DMS153 (cell line): Measurements from ENCODE around the gene RNFT2.

Experiments
- DNase-seq: peaks from one replicate; lab custom pipeline; 2025; lab: John Stamatoyannopoulos, UW

RNFT2 gene

DNA sequence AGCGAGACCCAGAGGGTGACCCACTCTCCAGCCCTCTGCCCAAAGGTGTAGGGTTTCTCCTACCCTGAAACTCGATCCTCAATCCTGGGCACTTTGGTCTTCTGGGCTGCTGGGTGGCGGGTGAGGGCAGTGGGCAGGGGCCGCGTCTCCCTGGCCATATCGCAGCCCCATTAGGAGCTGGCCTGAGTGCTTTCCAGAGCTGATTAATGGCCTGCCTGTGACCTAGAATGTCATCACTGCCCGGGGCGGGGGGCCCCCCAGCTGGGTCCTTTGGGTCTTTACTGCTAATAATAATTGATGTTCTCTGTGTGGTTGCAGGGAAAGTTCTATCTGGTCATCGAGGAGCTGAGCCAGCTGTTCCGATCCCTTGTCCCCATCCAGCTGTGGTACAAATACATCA, 95.4 kb downstream of the RNFT2 start:
- DNase-seq = no peak

DNA sequence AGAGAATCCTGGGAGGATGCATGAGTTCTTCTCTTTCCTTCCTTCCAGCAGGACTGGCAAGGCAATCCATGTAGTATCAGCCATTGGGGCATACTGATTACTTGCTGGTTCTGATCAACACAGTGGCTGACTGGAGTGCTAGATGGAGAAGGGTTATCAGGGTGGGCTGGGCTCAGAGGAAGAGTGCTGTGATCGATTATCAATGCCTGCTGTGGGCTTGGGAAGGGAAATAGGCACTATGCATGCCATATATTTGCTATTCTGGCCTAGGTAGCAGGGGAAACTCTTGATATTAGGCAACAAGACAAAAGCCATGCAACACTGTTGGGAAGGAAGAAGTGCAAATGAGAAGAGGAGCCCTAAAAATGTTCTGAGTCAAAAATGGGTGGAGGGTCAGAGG, 97.4 kb downstream of the RNFT2 start:
- no peak for DNase-seq

- DNase-seq = no peak
These were observed 99.0 kb downstream of the RNFT2 start for GRCh38 chr12:116837097-116837496.

DNA sequence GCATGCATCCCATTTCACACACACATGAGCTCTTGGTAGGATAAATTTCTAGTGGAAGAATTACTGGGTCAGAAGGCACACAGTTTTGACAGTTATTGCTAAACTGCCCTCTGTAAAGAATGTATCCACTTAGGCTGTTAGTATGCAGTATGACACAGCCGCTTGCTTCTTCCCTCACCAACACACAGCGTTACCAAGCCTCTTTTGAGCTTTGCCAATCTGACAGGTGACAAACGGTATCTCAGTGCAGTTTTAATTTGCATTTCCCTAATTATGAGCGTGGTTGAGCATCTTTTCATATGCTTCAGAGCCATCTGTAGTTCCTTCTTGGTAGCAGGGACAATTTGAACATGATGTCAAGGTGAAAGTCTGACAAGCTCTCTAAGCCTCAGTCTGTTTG, 100.2 kb downstream of the RNFT2 start:
- no peak for DNase-seq

- no peak for DNase-seq
These were observed 101.2 kb downstream of the RNFT2 start for GRCh38 chr12:116839287-116839830.

- no peak for DNase-seq
These were observed 105.0 kb downstream of the RNFT2 start for GRCh38 chr12:116843085-116843484.

DNA sequence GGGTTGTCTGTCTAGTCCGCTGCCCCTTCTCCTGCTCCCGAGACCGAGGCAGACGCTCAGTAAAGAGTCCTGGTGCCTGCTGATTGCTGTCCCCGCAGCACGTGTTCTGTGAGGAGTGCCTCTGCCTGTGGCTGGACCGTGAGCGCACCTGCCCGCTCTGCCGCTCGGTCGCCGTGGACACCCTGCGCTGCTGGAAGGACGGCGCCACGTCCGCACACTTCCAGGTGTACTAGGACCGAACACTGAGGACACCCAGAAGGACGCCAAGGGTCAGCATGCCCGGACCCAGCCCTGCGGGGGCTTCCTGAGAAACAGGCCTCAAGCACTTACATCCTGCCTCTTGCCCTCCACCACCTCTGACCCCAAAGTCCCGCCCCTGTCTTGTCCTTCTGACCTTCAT, 111.1 kb downstream of the RNFT2 start:
- no peak for DNase-seq

DNA sequence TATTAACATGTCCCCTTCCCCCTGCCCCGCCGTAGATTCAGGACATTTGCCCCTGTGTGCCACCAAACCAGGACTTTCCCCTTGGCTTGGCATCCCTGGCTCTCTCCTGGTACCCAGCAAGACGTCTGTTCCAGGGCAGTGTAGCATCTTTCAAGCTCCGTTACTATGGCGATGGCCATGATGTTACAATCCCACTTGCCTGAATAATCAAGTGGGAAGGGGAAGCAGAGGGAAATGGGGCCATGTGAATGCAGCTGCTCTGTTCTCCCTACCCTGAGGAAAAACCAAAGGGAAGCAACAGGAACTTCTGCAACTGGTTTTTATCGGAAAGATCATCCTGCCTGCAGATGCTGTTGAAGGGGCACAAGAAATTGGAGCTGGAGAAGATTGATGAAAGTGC, 114.2 kb downstream of the RNFT2 start:
- DNase-seq = no peak

DNA sequence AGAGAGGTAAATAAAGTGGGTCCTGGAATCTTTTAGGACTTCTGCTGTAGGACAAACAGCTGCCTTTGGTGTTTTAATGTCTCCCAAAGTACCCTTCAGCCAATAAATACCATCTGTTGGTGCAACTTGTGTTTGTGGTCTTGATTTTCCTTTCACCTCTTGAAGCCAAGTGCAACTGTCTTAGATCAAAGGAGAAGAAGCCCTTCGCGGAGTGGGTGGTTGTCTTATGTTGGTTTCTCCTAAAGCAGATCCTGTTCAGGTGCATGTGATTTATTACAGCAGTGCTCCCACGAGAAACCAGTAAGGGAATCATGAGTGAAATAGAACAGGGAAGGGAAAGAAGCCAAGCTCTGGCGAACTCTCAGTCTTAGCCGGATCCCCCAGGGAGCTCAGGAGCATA, 115.4 kb downstream of the RNFT2 start:
- DNase-seq = no peak

DNA sequence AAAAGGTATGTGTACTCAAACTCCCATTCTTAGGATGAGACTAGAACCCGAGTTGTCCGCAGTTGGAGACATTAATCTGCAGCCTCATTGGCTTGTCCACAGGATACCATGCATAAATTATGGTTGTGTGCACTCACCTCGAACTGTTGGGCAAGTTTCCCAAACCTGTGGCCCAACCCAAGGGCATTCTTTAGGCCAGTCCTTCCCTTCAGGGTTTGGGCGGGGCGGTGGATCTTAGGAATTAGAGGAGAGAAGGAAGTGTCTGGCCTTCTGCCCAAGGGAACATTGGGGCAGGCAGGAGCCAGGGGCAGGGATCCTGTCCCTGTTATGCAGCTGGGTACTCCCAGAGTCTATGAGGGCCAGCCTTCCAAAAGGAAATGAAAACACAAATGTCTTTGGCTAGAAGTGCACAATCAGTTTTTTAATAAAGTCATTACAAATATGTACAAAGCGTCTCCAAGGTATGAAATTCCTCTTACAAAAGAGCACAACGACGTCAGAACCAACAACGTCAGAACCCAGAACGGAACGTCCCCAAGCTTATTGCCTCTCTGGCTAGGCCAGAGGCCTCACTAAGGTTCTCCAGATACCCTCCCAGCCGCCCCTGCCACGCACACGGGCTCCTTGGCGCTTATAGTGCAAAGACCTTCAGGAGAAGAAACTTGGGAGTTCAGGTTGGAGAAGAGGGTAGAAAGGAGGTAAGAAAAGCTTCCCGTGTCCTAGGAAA, 117.8 kb downstream of the RNFT2 start:
- no peak for DNase-seq

DNA sequence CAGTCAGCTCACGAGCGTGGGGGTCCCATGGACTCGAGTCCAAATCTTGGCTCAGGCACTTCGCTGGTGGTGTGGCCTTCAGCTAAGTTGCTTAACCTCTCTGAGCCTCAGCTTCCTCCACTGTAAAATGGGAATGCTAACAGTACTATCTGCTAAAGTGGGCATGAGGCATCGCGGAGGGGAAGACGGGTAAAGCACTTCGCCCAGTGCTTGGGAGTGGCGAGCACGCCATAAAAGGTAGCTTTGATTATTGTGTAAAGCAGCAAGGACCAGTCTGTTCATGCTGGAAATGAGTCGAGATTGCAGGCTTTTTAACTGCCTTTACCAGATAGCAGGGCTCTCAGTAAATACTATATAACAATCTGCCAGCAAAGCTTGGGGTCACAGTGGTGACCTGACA, 118.6 kb downstream of the RNFT2 start:
- no peak for DNase-seq

- no peak for DNase-seq
These were observed 121.0 kb downstream of the RNFT2 start for GRCh38 chr12:116859079-116859478.

DNA sequence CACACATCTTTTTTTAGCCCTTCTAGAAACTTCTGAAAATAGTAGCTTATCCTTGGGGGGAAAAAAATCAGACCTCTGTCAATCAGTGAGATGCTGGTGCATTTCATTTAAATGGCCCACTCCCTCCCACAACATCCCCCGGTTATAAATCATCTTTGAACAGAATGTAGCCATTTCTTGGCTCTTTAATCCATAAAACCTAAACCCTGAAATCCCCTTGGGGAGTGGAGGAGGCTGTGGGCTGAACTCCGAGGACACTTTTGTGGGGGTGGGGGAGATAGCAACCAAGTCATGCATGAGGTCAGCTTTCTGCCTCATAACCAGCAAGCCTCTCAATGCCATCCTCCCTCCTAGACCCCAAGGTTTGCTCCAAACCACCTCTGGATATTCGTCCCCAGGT, 122.1 kb downstream of the RNFT2 start:
- no peak for DNase-seq

DNA sequence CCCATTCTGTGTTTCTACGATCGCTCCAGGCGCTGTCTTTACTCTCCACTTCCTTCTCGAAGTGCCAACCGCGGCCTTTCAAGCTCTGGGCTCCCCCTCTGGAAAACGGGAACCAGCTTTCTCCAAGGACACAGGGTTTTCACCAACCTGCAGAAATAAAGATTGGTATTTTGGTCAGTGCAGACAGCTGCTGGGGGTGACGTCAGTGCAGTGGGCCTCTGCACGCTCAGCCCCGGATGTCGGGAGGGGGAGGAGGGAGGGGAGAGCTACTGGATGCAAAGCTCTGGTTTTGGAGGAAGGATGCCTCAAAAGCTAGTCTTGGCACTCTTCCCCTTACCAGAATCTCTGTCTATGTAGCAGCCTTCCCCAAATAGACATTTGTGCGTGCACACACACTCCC, 123.2 kb downstream of the RNFT2 start:
- DNase-seq = no peak

GRCh38 chr12:116862167-116862566, 124.1 kb downstream of the RNFT2 start:
- no peak for DNase-seq

DNA sequence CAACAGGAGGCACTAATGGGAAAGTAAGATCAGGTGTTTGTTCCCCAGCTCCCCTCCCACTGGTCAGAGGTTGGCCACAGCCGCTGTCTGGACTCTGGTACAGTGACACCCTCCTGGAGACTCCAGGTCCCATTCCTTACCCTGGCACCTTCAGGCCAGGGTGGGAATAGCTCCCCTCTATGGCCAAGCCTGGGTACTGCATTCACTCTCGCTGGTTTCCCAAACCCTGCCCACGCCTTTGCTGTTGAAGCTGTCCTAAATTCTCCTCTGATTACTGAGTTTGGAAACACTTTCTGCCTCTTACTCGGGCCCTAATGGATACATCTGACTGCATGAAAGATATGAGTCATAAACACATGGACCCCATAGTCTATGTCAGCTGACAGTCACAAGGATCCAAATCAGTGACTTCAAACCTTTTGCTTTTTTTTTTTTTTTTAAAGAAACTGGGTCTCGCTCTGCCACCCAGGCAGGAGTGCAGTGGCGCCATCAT, 125.2 kb downstream of the RNFT2 start:
- DNase-seq = no peak

DNA sequence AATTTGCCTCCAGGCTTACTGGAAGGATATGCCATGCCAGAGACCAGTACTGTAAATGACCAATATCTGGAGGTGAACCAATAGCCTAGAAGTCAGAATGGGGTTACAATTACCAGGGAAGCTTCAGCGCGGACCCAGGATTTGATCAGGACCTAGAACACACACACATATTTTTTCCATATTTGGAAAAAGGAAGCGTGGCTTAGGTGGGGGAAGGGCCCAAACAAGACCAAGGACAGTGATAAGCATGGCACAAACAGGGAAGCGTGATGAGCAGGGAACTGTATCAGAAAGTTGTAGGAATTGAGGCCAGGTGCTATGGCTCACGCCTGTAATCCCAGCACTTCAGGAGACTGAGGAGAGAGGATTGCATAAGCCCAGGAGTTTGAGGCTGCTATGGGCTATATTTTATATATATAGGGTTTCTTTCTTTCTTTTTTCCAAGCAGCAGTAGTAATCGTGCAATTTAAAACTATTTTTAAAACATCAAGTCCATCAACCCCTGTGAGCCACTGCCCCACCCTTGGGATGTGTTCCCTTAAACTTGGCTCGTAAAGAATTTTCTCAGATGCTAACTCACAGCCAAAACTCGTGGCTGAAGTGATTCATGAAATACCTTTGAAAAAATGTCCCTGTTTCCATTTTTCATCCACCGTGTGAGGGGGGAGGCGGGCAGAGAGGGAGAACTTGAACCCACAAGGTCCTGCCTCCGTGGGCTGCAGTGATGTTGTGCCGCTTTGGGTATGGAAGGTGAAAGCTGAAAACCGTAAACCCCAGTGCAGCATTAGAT, 126.5 kb downstream of the RNFT2 start:
- no peak for DNase-seq

DNA sequence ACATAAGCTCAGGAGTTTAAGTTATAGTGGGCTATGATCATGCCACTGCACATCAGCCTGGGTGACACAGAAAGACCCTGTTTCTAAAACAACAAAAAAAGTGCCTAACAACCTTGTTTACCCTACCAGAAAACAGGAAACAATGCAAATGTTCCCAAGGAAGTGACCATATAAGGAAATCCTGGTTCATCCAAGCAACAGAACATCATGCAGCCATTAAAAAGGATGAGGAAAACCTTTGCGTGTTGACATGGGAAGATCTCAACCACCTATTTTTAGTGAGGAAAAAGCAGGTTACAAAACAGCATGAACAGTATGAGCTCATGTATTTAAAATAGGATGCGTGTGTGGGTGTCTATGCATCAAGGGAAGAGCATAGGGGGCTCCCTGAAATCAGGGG, 129.4 kb downstream of the RNFT2 start:
- DNase-seq = no peak

DNA sequence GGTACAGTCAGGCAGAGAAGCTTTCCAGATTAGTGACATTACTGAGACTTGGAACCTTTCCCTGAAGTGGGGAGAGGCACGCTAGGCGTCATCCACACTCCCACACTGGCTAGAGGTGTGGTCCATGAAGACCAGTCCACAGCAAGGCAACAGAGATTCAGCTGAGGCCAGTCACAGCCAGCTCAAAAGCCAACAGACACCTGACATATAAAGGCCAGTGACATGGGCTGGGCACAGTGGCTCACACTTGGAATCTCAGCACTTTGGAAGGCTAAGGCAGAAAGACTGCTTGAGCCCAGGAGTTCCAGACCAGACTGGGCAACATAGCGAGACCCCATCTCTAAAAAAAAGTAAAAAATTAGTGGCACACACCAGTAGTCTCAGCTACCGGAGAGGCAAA, 132.2 kb downstream of the RNFT2 start:
- no peak for DNase-seq

- no peak for DNase-seq
These were observed 136.3 kb downstream of the RNFT2 start for GRCh38 chr12:116874324-116874995.

DNA sequence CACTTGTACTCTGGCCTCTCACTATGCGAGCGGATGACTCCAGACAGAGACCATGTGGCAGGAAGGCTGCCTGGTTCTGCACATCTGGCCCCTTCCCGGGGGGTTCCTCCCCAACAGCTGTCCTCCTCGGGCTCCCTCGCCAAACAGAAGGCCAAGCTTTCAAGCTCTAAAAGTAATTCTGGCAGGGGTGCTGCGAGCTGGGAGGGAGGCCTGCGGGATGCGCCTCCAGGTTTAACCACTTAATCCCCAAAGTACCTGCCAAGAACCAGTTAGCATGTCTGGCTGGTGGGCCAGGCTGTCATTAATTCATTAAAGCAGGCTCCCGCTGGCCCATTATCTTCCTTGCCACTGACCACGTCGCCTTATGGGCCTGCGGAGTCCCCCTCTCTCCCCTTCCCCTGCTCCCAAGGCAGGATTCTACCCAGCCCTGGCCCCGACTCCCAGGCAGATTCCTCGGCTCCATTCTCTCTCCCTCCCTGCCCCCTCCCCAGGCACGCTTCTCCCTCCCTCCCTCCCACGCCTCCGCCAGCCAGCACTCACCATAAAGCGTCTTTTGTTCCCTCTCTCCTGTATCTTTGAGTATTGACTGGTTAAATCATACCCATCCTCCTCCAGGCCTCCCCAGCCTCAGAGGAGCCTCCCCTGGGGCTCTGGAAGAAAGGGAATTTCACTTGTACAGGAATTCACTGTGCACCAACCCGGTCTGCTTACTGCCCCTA, 138.2 kb downstream of the RNFT2 start:
- DNase-seq = no peak
